Epithelial cell of esophagus (primary cell): ENCODE data around the gene CCDC9B.

Source experiments
- DNase-seq: peaks from one replicate; pipeline ENCODE4 v3.0.0; 2010; ENCODE audit warnings: low read depth
- H3K4me3 ChIP-seq: 2 replicates; pipeline ENCODE4 v1.5.1; 2011; ENCODE audit warnings: mild to moderate bottlenecking, low read length, control low read depth
- CTCF ChIP-seq: IDR thresholded peaks from 2 replicates; pipeline ENCODE4 v1.5.1; 2011; ENCODE audit warnings: low read depth, mild to moderate bottlenecking, low read length, control low read depth, inconsistent platforms; ENCODE audit not compliant: insufficient read depth; ENCODE audit errors: missing control alignments

The CCDC9B gene

GRCh38 chr15:40285554-40286011 is 55.2 kb downstream of the CCDC9B start:
- TF ChIP-seq CTCF, result no peak
- peak; percentile 17 for DNase-seq
- no peak overlapping the region for H3K4me3 ChIP-seq

GRCh38 chr15:40285151-40285550 is 55.6 kb downstream of the CCDC9B start:
- no peak for TF ChIP-seq CTCF
- DNase-seq, result no peak
- H3K4me3 ChIP-seq, result no peak overlapping the region

GRCh38 chr15:40283615-40284300 is 57.0 kb downstream of the CCDC9B start:
- H3K4me3 ChIP-seq, result no peak overlapping the region
- no peak for TF ChIP-seq CTCF
- DNase-seq, result no peak

GRCh38 chr15:40282869-40283614 is 57.7 kb downstream of the CCDC9B start, which contains the start of gene ANKRD63:
Gene ANKRD63 (minus strand): TSS chr15:40283064. CDS start chr15:40282586, 478 bp downstream.
- no peak for TF ChIP-seq CTCF
- no peak for DNase-seq
- H3K4me3 ChIP-seq, result peak within 1 kb of the TSS; percentile 16

- H3K4me3 ChIP-seq, result peak overlapping the region; percentile 16
- DNase-seq, result peak; percentile 43
Measured at GRCh38 chr15:40282147-40282868, 58.4 kb downstream of the CCDC9B start.

GRCh38 chr15:40281801-40282146 is 59.0 kb downstream of the CCDC9B start:
- H3K4me3 ChIP-seq, result no peak overlapping the region
- DNase-seq, result no peak
- TF ChIP-seq CTCF, result no peak

More at GRCh38 chr15:40282147-40282868, 58.4 kb downstream of the CCDC9B start:
- no peak for TF ChIP-seq CTCF
